HG02973 (cell line): Measurements from ENCODE around the gene PNPO.

Experiments used
- ATAC-seq: cut with Tn5 transposase; IDR thresholded peaks from one replicate; pipeline ENCODE4 v1.9.1; 2021; ENCODE audit warnings: moderate library complexity; ENCODE audit not compliant: unreplicated experiment

The PNPO gene

GRCh38 chr17:47996201-47996600, 54.8 kb downstream of the PNPO start:
- ATAC-seq, result no peak

GRCh38 chr17:47997586-47997985, 56.2 kb downstream of the PNPO start:
- no peak for ATAC-seq

- ATAC-seq, result no peak
These were observed 56.7 kb downstream of the PNPO start for GRCh38 chr17:47998044-47998443.
